Panc1 (cell line): ENCODE results near the gene SPSB3. TPM values are rescaled to one million over a fixed set of nuclear protein-coding genes. Genes with fewer than 3 reads are reported as not detected.

Experiments
- ATAC-seq: fragments of 200-7000 bp; cut with Tn5 transposase; 2 replicates; pipeline ENCODE4 v1.9.1; 2020; ENCODE audit warnings: mild to moderate bottlenecking, moderate library complexity
- BruUV-seq: library from RNA; stranded (reverse); fragments of 400-500 nt; replicated peaks from 2 replicates; lab custom pipeline; 2021; lab: Mats Ljungman, UMichigan
- CTCF ChIA-PET: fragments of 300-600 bp; sonication (Branson Sonifier 250); formaldehyde crosslinking; loops from one replicate; lab custom pipeline; 2022; ENCODE audit warnings: antibody characterized with exemption; lab: Charles Lee
- POLR2A ChIA-PET: fragments of 300-600 bp; sonication (Branson Sonifier 250); formaldehyde crosslinking; loops from one replicate; lab custom pipeline; 2022; ENCODE audit warnings: antibody characterized with exemption; lab: Charles Lee
- DNase-seq: peaks from one replicate; pipeline ENCODE4 v3.0.0-alpha.2; 2010; ENCODE audit warnings: low read depth, low spot score
- H3K27ac ChIP-seq: 2 replicates; pipeline ENCODE4 v1.5.1; 2011; ENCODE audit warnings: mild to moderate bottlenecking, low read length, inconsistent platforms
- H3K27me3 ChIP-seq: fragments of 200-500 bp; sonication (Bioruptor generic); 2 replicates; pipeline ENCODE4 v1.6.0; 2014; ENCODE audit warnings: low read length, inconsistent platforms; ENCODE audit not compliant: control insufficient read depth, insufficient read depth
- H3K36me3 ChIP-seq: fragments of 200-500 bp; sonication (Bioruptor generic); 2 replicates; pipeline ENCODE4 v1.5.1; 2014; ENCODE audit warnings: inconsistent platforms, mild to moderate bottlenecking, low read length, moderate library complexity; ENCODE audit not compliant: control insufficient read depth, insufficient read depth
- H3K4me1 ChIP-seq: 2 replicates; pipeline ENCODE4 v1.5.1; 2011; ENCODE audit warnings: inconsistent platforms, mild to moderate bottlenecking, low read length, moderate library complexity; ENCODE audit not compliant: control insufficient read depth, insufficient read depth
- H3K4me3 ChIP-seq, 2 experiments: 2 replicates each; pipeline ENCODE4 v1.5.1; 2011 to 2012; ENCODE audit warnings: low read depth in 2 of 2, low read length in 2 of 2, mild to moderate bottlenecking in 2 of 2, inconsistent platforms in 1 of 2, moderate library complexity in 1 of 2
- H3K9me3 ChIP-seq: fragments of 200-500 bp; sonication (Bioruptor generic); 2 replicates; pipeline ENCODE4 v1.5.1; 2014; ENCODE audit warnings: low read depth, mild to moderate bottlenecking, inconsistent platforms, low read length, moderate library complexity; ENCODE audit not compliant: control insufficient read depth, insufficient read depth
- POLR2AphosphoS5 ChIP-seq: IDR thresholded peaks from 2 replicates; pipeline ENCODE4 v1.6.1; 2012; ENCODE audit warnings: mild to moderate bottlenecking, low read depth, low read length, moderate library complexity
- SIN3A ChIP-seq: IDR thresholded peaks from 2 replicates; pipeline ENCODE4 v1.6.1; 2012; ENCODE audit warnings: low read depth, mild to moderate bottlenecking, low read length, moderate library complexity, borderline replicate concordance; ENCODE audit not compliant: insufficient read depth
- TCF7L2 ChIP-seq: IDR thresholded peaks from 2 replicates; pipeline ENCODE4 v1.6.1; 2011; ENCODE audit warnings: mild to moderate bottlenecking, low read depth, low read length, inconsistent platforms
- in situ Hi-C: cut with HindIII; loops from 2 replicates; pipeline ENCODE4 v1.10.0; 2016; ENCODE audit warnings: low sequenced_read_pairs, low pct_unique_long_range_greater_than_20kb
- intact Hi-C: fragments of 100-400 bp; cut with micrococcal nuclease; formaldehyde crosslinking; loops from one replicate; pipeline ENCODE4 v1.10.0; 2022; ENCODE audit not compliant: unreplicated experiment
- total RNA-seq: library from RNA; stranded (reverse); gene quantifications from one replicate; pipeline ENCODE4 v1.2.1, GENCODE V29; 2021; ENCODE audit not compliant: unreplicated experiment
- TF ChIP-seq, protein P1 (sequence below), 2 experiments: IDR thresholded peaks; 2 replicates each; pipeline ENCODE4 v1.6.1; 2011 to 2012; ENCODE audit warnings: low read depth in 2 of 2, control low read depth in 1 of 2, low read length in 1 of 2, mild to moderate bottlenecking in 1 of 2, moderate library complexity in 1 of 2; ENCODE audit not compliant: insufficient read depth in 1 of 2
- TF ChIP-seq, protein P2 (sequence below): fragments of 450-650 bp; IDR thresholded peaks from 2 replicates; pipeline ENCODE4 v1.5.1; 2017; ENCODE audit warnings: mild to moderate bottlenecking

SPSB3 gene
- total RNA-seq, 1 experiment from 2014 or later, result 23.0 TPM

DNA sequence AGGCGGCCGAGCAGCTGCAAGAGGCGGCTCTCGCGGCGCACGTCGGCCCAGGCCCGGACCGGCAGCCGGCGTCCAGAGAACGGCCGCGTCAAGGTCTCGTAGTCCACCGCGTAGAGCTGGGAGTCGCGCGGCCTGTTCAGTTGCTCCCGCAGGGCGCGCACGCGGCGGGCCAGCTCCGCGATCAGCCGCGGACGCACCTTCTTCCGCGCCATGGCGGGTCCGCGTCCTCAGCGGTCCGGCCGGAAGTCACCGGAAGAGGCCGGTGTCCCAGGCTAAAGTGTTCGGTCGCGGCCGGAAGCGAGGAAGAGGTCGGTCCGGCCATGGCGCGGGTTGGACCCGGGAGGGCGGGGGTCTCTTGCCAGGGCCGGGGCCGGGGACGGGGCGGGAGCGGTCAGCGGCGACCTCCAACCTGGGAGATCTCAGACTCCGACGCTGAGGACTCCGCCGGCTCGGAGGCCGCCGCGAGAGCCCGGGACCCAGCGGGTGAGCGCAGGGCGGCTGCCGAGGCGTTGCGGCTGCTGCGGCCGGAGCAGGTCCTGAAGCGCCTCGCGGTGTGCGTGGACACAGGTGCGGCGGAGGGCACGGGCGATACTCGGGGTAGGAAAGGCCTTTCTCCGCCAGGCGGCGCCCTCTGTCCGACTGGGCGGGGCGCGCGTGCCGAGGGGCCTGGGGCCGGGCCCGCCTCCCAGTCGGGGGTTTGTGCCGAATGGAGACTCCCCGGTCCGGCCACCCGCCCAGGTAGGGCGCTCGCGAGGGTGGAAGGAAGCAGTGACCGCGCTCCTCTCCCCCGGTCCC lies 9.3 kb downstream of the SPSB3 start, which contains the start of gene MRPS34:
TSS of gene MRPS34 (minus strand) at position 227 of the 795 bp plus-strand sequence. CDS start at position 212, 15 bp downstream.
- ATAC-seq (peak; percentile 48), DNase-seq (no peak)
- Histone ChIP-seq H3K4me3 (peak within 1 kb of the TSS; percentile 60 to 71), H3K36me3 (no peaks in the 10 kb centered on the region; the same call in 1 of the 2 replicates), H3K4me1 (peaks cover 46% of the 10 kb centered on the region), H3K27ac (peak within 1 kb of the TSS; percentile 95), H3K9me3 (no peaks in the 10 kb centered on the region), H3K27me3 (no peaks in the 10 kb centered on the region)
- ChIA-PET CTCF (interaction anchor here (0.7 to 1.3 kb wide), 2 partner anchors 10 to 308 kb away, joined by 5 to 10 read pairs; partner anchors contain the start of genes NUBP2 and SPSB3), POLR2A (no interaction called here)
- in situ Hi-C loops (no loop called here), intact Hi-C loops (loop anchor here (10.0 kb wide), 1 partner anchor 1088 kb away; the partner anchor contains the start of genes JMJD8 and STUB1)
- TSS peak; percentile 17 for BruUV-seq
- TF ChIP-seq SIN3A (peak; percentile 89; the same call in 1 of the 2 replicates), POLR2AphosphoS5 (peak; percentile 67), TCF7L2 (no peak)
- TF ChIP-seq, protein P1, sequence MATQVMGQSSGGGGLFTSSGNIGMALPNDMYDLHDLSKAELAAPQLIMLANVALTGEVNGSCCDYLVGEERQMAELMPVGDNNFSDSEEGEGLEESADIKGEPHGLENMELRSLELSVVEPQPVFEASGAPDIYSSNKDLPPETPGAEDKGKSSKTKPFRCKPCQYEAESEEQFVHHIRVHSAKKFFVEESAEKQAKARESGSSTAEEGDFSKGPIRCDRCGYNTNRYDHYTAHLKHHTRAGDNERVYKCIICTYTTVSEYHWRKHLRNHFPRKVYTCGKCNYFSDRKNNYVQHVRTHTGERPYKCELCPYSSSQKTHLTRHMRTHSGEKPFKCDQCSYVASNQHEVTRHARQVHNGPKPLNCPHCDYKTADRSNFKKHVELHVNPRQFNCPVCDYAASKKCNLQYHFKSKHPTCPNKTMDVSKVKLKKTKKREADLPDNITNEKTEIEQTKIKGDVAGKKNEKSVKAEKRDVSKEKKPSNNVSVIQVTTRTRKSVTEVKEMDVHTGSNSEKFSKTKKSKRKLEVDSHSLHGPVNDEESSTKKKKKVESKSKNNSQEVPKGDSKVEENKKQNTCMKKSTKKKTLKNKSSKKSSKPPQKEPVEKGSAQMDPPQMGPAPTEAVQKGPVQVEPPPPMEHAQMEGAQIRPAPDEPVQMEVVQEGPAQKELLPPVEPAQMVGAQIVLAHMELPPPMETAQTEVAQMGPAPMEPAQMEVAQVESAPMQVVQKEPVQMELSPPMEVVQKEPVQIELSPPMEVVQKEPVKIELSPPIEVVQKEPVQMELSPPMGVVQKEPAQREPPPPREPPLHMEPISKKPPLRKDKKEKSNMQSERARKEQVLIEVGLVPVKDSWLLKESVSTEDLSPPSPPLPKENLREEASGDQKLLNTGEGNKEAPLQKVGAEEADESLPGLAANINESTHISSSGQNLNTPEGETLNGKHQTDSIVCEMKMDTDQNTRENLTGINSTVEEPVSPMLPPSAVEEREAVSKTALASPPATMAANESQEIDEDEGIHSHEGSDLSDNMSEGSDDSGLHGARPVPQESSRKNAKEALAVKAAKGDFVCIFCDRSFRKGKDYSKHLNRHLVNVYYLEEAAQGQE (IDR thresholded peaks at IDR 0.05; ENCODE audit: insufficient read depth in 1 of 2, low read depth in 2 of 2, low read length in 1 of 2), result 0 out of 4 replicates have a peak, but pooled peaks of 1 of the 2 experiments have one; percentile 6
- TF ChIP-seq, protein P2, sequence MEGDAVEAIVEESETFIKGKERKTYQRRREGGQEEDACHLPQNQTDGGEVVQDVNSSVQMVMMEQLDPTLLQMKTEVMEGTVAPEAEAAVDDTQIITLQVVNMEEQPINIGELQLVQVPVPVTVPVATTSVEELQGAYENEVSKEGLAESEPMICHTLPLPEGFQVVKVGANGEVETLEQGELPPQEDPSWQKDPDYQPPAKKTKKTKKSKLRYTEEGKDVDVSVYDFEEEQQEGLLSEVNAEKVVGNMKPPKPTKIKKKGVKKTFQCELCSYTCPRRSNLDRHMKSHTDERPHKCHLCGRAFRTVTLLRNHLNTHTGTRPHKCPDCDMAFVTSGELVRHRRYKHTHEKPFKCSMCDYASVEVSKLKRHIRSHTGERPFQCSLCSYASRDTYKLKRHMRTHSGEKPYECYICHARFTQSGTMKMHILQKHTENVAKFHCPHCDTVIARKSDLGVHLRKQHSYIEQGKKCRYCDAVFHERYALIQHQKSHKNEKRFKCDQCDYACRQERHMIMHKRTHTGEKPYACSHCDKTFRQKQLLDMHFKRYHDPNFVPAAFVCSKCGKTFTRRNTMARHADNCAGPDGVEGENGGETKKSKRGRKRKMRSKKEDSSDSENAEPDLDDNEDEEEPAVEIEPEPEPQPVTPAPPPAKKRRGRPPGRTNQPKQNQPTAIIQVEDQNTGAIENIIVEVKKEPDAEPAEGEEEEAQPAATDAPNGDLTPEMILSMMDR, result peak; percentile 94

DNA sequence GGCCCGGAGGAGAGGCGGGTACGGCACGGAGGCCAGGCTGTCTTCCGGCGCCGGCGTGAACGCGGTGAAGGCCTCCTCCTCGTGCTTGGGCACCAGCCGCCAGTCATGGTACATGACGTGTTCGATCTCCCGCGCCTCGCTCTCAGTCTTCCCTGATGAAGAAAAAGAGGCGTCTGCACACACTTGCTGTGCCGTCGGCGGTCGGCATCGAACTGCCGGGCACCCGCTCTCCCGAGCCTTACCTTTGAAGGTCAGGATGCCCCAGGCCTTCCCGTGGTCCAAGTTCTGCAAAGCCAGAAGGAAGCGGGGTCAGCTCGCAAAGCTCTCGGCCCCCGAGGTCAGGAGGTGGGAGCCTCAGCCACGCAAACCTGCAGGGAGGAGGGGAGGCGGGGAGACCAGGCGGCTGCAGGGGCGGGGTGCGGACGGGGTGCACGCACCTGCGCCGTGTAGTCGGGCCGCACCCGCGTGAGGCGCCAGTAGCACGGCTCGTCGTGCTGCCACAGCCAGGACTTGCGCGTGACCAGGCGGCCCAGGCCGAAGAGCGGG lies 9.9 kb downstream of the SPSB3 start, which contains the start of gene EME2:
TSS of gene EME2 (plus strand) at position 449 of the 546 bp plus-strand sequence. CDS start 418 bp downstream, outside the sequence.
- intact Hi-C loops (loop anchor here (10.0 kb wide), 1 partner anchor 1088 kb away; the partner anchor contains the start of genes JMJD8 and STUB1), in situ Hi-C loops (no loop called here)
- DNase-seq, result no peak
- ChIA-PET CTCF (interaction anchor here (0.7 kb wide), 1 partner anchor 308 kb away, joined by 10 read pairs; no protein-coding TSS in a partner anchor), POLR2A (no interaction called here)
- Histone ChIP-seq H3K9me3 (no peaks in the 10 kb centered on the region), H3K4me1 (peaks cover 39% of the 10 kb centered on the region), H3K4me3 (peak within 1 kb of the TSS; percentile 60 to 71), H3K27ac (peak within 1 kb of the TSS; percentile 95), H3K27me3 (no peaks in the 10 kb centered on the region), H3K36me3 (no peaks in the 10 kb centered on the region; the same call in 1 of the 2 replicates)
- no peak for ATAC-seq
- no TSS peak for BruUV-seq
- TF ChIP-seq POLR2AphosphoS5 (no peak), TCF7L2 (no peak), SIN3A (no peak)
- TF ChIP-seq, protein P2, result no peak
- TF ChIP-seq, protein P1 (IDR thresholded peaks at IDR 0.05; ENCODE audit: insufficient read depth in 1 of 2, low read depth in 2 of 2, low read length in 1 of 2), result no peak
